OCI-LY1 (cell line): Measurements from ENCODE around the gene CFAP52.

Source experiments
- H2AFZ ChIP-seq: fragments of 200-600 bp; sonication (generic), shearing (Covaris generic); 2 replicates; pipeline ENCODE4 v1.6.0; 2014; ENCODE audit warnings: antibody characterized with exemption, mild to moderate bottlenecking, low read length
- H3F3A ChIP-seq: fragments of 200-600 bp; sonication (generic), shearing (Covaris generic); 2 replicates; pipeline ENCODE4 v1.6.0; 2014; ENCODE audit warnings: mild to moderate bottlenecking, antibody characterized with exemption, low read length, moderate library complexity; ENCODE audit not compliant: insufficient read depth
- H3K27ac ChIP-seq: fragments of 200-600 bp; sonication (generic); 2 replicates; pipeline ENCODE4 v1.5.1; 2014; ENCODE audit warnings: low read length, mixed run types, mild to moderate bottlenecking, low read depth; ENCODE audit not compliant: poor library complexity, severe bottlenecking
- H3K27me3 ChIP-seq: fragments of 200-600 bp; sonication (generic); 2 replicates; pipeline ENCODE4 v1.6.0; 2014; ENCODE audit warnings: antibody characterized with exemption, mild to moderate bottlenecking, low read length, moderate library complexity; ENCODE audit not compliant: insufficient read depth
- H3K36me3 ChIP-seq: fragments of 200-600 bp; sonication (generic); 2 replicates; pipeline ENCODE4 v1.6.1; 2014; ENCODE audit warnings: mild to moderate bottlenecking, antibody characterized with exemption, low read length, moderate library complexity, mixed read lengths; ENCODE audit not compliant: insufficient read depth
- H3K4me1 ChIP-seq: fragments of 200-600 bp; sonication (generic); 2 replicates; pipeline ENCODE4 v1.5.1; 2014; ENCODE audit warnings: mild to moderate bottlenecking, low read length, moderate library complexity; ENCODE audit not compliant: insufficient read depth, severe bottlenecking
- H3K4me2 ChIP-seq: fragments of 200-600 bp; sonication (generic), shearing (Covaris generic); 2 replicates; pipeline ENCODE4 v1.6.1; 2014; ENCODE audit warnings: low read length
- H3K4me3 ChIP-seq: fragments of 200-600 bp; sonication (generic); 2 replicates; pipeline ENCODE4 v1.5.1; 2014; ENCODE audit warnings: low read length, low read depth, mild to moderate bottlenecking, mixed read lengths; ENCODE audit not compliant: poor library complexity, severe bottlenecking
- H3K79me2 ChIP-seq: fragments of 200-600 bp; shearing (Covaris generic); 2 replicates; pipeline ENCODE4 v1.6.1; 2016; ENCODE audit warnings: mixed run types, low read length, mixed read lengths; ENCODE audit not compliant: insufficient read depth
- H3K9ac ChIP-seq: fragments of 200-600 bp; sonication (generic), shearing (Covaris generic); 2 replicates; pipeline ENCODE4 v1.6.1; 2014; ENCODE audit warnings: mild to moderate bottlenecking, low read length, mixed read lengths
- H3K9me2 ChIP-seq: fragments of 200-600 bp; sonication (generic), shearing (Covaris generic); 2 replicates; pipeline ENCODE4 v1.6.1; 2014; ENCODE audit warnings: low read depth, mild to moderate bottlenecking, low read length, mixed read lengths
- H3K9me3 ChIP-seq: fragments of 200-600 bp; shearing (Covaris generic); 2 replicates; pipeline ENCODE4 v1.6.1; 2014; ENCODE audit warnings: low read length, mixed read lengths
- H4K20me1 ChIP-seq: fragments of 200-600 bp; sonication (generic), shearing (Covaris generic); 2 replicates; pipeline ENCODE4 v1.6.0; 2016; ENCODE audit warnings: mild to moderate bottlenecking, low read length; ENCODE audit not compliant: insufficient read depth
- EZH2 ChIP-seq: fragments of 200-600 bp; sonication (generic), shearing (Covaris generic); IDR thresholded peaks from 2 replicates; pipeline ENCODE4 v1.8.0; 2017; ENCODE audit warnings: borderline replicate concordance, mixed run types, mild to moderate bottlenecking, antibody characterized with exemption, low read length, moderate library complexity, mixed read lengths
- TF ChIP-seq, protein P1 (sequence below): fragments of 200-600 bp; sonication (generic), shearing (Covaris generic); IDR thresholded peaks from 2 replicates; pipeline ENCODE4 v1.5.1; 2017; ENCODE audit warnings: mild to moderate bottlenecking, antibody characterized with exemption, low read length, moderate library complexity, mixed read lengths

The CFAP52 gene

DNA sequence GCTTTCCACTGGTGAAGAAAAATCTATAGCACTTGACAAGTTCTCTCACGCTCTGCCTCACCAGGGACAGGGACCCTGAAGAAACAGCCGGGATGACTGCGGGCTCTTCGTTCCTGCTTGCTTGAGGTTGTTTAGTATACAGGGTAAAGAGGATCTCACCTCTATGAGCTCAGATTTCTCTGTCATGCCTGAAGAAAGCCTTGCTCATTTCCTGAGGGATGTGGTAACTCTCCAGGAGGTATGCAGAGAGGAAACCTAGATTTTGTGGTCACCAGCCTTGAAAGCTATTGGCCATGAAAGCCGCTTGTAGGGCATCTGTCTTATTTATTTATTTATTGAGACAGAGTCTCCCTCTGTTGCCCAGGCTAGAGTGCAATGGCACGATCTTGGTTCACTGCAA lies 92.1 kb downstream of the CFAP52 start:
- Histone ChIP-seq H3K9ac (no peak overlapping the region), H3K9me2 (no peaks in the 10 kb centered on the region), H4K20me1 (no peaks in the 10 kb centered on the region), H3K36me3 (no peaks in the 10 kb centered on the region), H3K27me3 (no peaks in the 10 kb centered on the region), H2AFZ (no peak overlapping the region), H3K4me1 (no peaks in the 10 kb centered on the region), H3K79me2 (no peaks in the 10 kb centered on the region), H3K4me2 (no peak overlapping the region), H3F3A (no peaks in the 10 kb centered on the region), H3K9me3 (no peaks in the 10 kb centered on the region), H3K4me3 (no peak overlapping the region), H3K27ac (no peak overlapping the region)
- no peak for TF ChIP-seq EZH2
- TF ChIP-seq, protein P1, sequence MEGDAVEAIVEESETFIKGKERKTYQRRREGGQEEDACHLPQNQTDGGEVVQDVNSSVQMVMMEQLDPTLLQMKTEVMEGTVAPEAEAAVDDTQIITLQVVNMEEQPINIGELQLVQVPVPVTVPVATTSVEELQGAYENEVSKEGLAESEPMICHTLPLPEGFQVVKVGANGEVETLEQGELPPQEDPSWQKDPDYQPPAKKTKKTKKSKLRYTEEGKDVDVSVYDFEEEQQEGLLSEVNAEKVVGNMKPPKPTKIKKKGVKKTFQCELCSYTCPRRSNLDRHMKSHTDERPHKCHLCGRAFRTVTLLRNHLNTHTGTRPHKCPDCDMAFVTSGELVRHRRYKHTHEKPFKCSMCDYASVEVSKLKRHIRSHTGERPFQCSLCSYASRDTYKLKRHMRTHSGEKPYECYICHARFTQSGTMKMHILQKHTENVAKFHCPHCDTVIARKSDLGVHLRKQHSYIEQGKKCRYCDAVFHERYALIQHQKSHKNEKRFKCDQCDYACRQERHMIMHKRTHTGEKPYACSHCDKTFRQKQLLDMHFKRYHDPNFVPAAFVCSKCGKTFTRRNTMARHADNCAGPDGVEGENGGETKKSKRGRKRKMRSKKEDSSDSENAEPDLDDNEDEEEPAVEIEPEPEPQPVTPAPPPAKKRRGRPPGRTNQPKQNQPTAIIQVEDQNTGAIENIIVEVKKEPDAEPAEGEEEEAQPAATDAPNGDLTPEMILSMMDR = no peak

DNA sequence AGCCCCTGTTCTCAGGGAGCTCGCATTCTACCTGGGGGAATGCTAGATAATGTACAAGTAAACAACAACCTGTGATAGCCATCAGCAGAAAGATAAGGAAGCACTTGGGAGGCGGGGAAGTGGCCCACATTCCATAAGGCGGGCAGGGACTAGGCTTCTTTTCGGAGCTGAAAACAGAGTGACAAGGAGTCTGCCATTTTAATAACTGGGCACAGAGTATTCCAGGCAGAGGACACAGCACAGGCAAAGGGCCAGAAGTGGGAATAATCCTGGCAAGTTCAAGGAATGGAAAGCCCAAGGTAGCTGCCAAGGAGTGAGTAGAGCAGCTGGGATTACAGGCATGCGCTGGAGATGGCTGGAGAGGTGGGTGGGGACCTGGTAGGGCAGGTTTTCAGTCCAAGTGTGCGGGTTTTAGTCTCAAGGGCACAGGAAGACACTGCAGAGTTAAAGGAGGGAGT lies 93.1 kb downstream of the CFAP52 start:
- Histone ChIP-seq H3K9me3 (no peaks in the 10 kb centered on the region), H3K27me3 (no peaks in the 10 kb centered on the region), H3K9ac (no peak overlapping the region), H4K20me1 (no peaks in the 10 kb centered on the region), H3K9me2 (no peaks in the 10 kb centered on the region), H3K27ac (no peak overlapping the region), H3K36me3 (no peaks in the 10 kb centered on the region), H3F3A (no peaks in the 10 kb centered on the region), H3K4me2 (no peak overlapping the region), H3K4me1 (no peaks in the 10 kb centered on the region), H3K79me2 (no peaks in the 10 kb centered on the region), H2AFZ (no peak overlapping the region), H3K4me3 (no peak overlapping the region)
- TF ChIP-seq, protein P1 = no peak

DNA sequence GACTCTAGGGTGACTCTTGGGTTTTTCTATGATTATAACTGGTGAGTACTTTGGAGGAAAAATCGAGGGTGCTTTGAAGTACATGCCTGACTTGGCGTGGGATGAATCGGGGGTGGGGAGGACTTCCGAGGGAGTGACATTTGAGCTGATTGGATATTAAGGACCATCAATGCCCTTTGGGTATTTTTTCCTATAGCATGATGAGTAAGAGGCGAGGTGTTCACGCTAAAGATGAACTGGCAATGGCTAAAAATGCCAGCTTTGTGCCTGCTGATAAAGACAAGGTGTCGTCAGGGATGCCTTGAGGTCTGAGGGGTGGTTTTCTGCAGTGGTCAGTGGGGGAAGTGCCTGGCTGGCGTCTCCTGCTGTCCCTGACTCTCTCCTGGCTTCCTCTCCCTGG lies 94.2 kb downstream of the CFAP52 start:
- Histone ChIP-seq H3F3A (no peaks in the 10 kb centered on the region), H3K79me2 (no peaks in the 10 kb centered on the region), H4K20me1 (no peaks in the 10 kb centered on the region), H3K27ac (no peak overlapping the region), H3K36me3 (no peaks in the 10 kb centered on the region), H3K4me2 (no peak overlapping the region), H3K9me3 (no peaks in the 10 kb centered on the region), H3K4me1 (no peaks in the 10 kb centered on the region), H3K4me3 (no peak overlapping the region), H3K27me3 (no peaks in the 10 kb centered on the region), H3K9ac (no peak overlapping the region), H2AFZ (no peak overlapping the region), H3K9me2 (no peaks in the 10 kb centered on the region)
- TF ChIP-seq, protein P1 = no peak
- no peak for TF ChIP-seq EZH2
